ENCODE data around the gene ARHGAP15.

Gene ARHGAP15

GRCh38 chr2:143146366-143146765, 17.1 kb downstream of the ARHGAP15 start:
- no peak for DNase-seq

GRCh38 chr2:143146815-143147530, 17.8 kb downstream of the ARHGAP15 start:
- DNase-seq = no peak

- DNase-seq = no peak
Measured at GRCh38 chr2:143148011-143148410, 18.8 kb downstream of the ARHGAP15 start.

- no peak for DNase-seq
Measured at GRCh38 chr2:143148757-143149156, 19.5 kb downstream of the ARHGAP15 start.

- DNase-seq = no peak
Measured at GRCh38 chr2:143150287-143150686, 21.1 kb downstream of the ARHGAP15 start.

GRCh38 chr2:143151111-143151752, 22.0 kb downstream of the ARHGAP15 start:
- no peak for DNase-seq

GRCh38 chr2:143152219-143152618, 23.0 kb downstream of the ARHGAP15 start:
- no peak for DNase-seq

GRCh38 chr2:143152637-143153036, 23.4 kb downstream of the ARHGAP15 start:
- DNase-seq = no peak

GRCh38 chr2:143155661-143156060, 26.4 kb downstream of the ARHGAP15 start:
- DNase-seq = no peak

GRCh38 chr2:143157001-143157400, 27.8 kb downstream of the ARHGAP15 start:
- no peak for DNase-seq

GRCh38 chr2:143157418-143157817, 28.2 kb downstream of the ARHGAP15 start:
- DNase-seq = no peak

GRCh38 chr2:143158098-143158497, 28.9 kb downstream of the ARHGAP15 start:
- no peak for DNase-seq

GRCh38 chr2:143158551-143159485, 29.6 kb downstream of the ARHGAP15 start:
- no peak for DNase-seq

- DNase-seq = no peak
Measured at GRCh38 chr2:143159486-143159840, 30.2 kb downstream of the ARHGAP15 start.

- DNase-seq = no peak
Measured at GRCh38 chr2:143160732-143161707, 31.8 kb downstream of the ARHGAP15 start.

GRCh38 chr2:143162123-143162837, 33.1 kb downstream of the ARHGAP15 start:
- no peak for DNase-seq

- no peak for DNase-seq
Measured at GRCh38 chr2:143162997-143163396, 33.8 kb downstream of the ARHGAP15 start.

- DNase-seq = no peak
Measured at GRCh38 chr2:143163499-143163898, 34.3 kb downstream of the ARHGAP15 start.

GRCh38 chr2:143165291-143165690, 36.1 kb downstream of the ARHGAP15 start:
- DNase-seq = no peak

- no peak for DNase-seq
Measured at GRCh38 chr2:143169105-143169504, 39.9 kb downstream of the ARHGAP15 start.

- no peak for DNase-seq
Measured at GRCh38 chr2:143171817-143172216, 42.6 kb downstream of the ARHGAP15 start.

GRCh38 chr2:143175438-143175837, 46.2 kb downstream of the ARHGAP15 start:
- DNase-seq = no peak
